ENCODE measurements around the gene WHAMM. TPM values are rescaled to one million over a fixed set of nuclear protein-coding genes. Genes with fewer than 3 reads are reported as not detected.

WHAMM gene
- total RNA-seq, 1 donor from 2014 or later: 6.0 TPM

GRCh38 chr15:82835391-82835917 is 26.0 kb downstream of the WHAMM start:
- no peak for DNase-seq (ENCODE audit: low read depth in 2 of 2)

GRCh38 chr15:82838096-82838735 is 28.8 kb downstream of the WHAMM start:
- no peak for DNase-seq (ENCODE audit: low read depth in 2 of 2)

- DNase-seq (ENCODE audit: low read depth in 2 of 2): no peak
These were observed 29.7 kb downstream of the WHAMM start for GRCh38 chr15:82839136-82839535.

GRCh38 chr15:82840166-82840565 is 30.7 kb downstream of the WHAMM start:
- no peak for DNase-seq (ENCODE audit: low read depth in 2 of 2)

- DNase-seq (ENCODE audit: low read depth in 2 of 2): no peak
These were observed 34.1 kb downstream of the WHAMM start for GRCh38 chr15:82843566-82843965.

GRCh38 chr15:82845686-82846085 is 36.3 kb downstream of the WHAMM start:
- DNase-seq (ENCODE audit: low read depth in 2 of 2): no peak

GRCh38 chr15:82846621-82847020 is 37.2 kb downstream of the WHAMM start:
- DNase-seq (ENCODE audit: low read depth in 2 of 2): no peak

- no peak for DNase-seq (ENCODE audit: low read depth in 2 of 2)
These were observed 38.3 kb downstream of the WHAMM start for GRCh38 chr15:82847703-82848102.

- no peak for DNase-seq (ENCODE audit: low read depth in 2 of 2)
These were observed 39.0 kb downstream of the WHAMM start for GRCh38 chr15:82848241-82848993.

GRCh38 chr15:82849556-82850512 is 40.4 kb downstream of the WHAMM start:
- peak; percentile 44 to 86 for DNase-seq (ENCODE audit: low read depth in 2 of 2)

GRCh38 chr15:82850731-82851130 is 41.3 kb downstream of the WHAMM start:
- DNase-seq (ENCODE audit: low read depth in 2 of 2): no peak

GRCh38 chr15:82851306-82851850 is 42.0 kb downstream of the WHAMM start:
- DNase-seq (ENCODE audit: low read depth in 2 of 2): no peak

- DNase-seq (ENCODE audit: low read depth in 2 of 2): peak in 1 of 2 donors; percentile 71
These were observed 42.6 kb downstream of the WHAMM start for GRCh38 chr15:82851981-82852511.

GRCh38 chr15:82852941-82853561 is 43.6 kb downstream of the WHAMM start:
- DNase-seq (ENCODE audit: low read depth in 2 of 2): no peak

- no peak for DNase-seq (ENCODE audit: low read depth in 2 of 2)
These were observed 45.1 kb downstream of the WHAMM start for GRCh38 chr15:82854554-82854953.

- no peak for DNase-seq (ENCODE audit: low read depth in 2 of 2)
These were observed 46.1 kb downstream of the WHAMM start for GRCh38 chr15:82855286-82856100.

- DNase-seq (ENCODE audit: low read depth in 2 of 2): no peak
These were observed 47.2 kb downstream of the WHAMM start for GRCh38 chr15:82856397-82857170.

GRCh38 chr15:82858932-82859331 is 49.5 kb downstream of the WHAMM start:
- no peak for DNase-seq (ENCODE audit: low read depth in 2 of 2)

- no peak for DNase-seq (ENCODE audit: low read depth in 2 of 2)
These were observed 53.5 kb downstream of the WHAMM start for GRCh38 chr15:82862886-82863285.
